GM21381 (cell line): Measurements from ENCODE around the gene PDXDC1.
"Not testable (repeated sequence)": the region's sequence is repeated elsewhere in the genome, so short reads cannot be mapped to it uniquely, and the experiment has no call there.

ENCODE experiments used
- ATAC-seq: cut with Tn5 transposase; IDR thresholded peaks from one replicate; pipeline ENCODE4 v1.9.1; 2021; ENCODE audit warnings: mild to moderate bottlenecking, moderate library complexity; ENCODE audit not compliant: unreplicated experiment

Gene PDXDC1

DNA sequence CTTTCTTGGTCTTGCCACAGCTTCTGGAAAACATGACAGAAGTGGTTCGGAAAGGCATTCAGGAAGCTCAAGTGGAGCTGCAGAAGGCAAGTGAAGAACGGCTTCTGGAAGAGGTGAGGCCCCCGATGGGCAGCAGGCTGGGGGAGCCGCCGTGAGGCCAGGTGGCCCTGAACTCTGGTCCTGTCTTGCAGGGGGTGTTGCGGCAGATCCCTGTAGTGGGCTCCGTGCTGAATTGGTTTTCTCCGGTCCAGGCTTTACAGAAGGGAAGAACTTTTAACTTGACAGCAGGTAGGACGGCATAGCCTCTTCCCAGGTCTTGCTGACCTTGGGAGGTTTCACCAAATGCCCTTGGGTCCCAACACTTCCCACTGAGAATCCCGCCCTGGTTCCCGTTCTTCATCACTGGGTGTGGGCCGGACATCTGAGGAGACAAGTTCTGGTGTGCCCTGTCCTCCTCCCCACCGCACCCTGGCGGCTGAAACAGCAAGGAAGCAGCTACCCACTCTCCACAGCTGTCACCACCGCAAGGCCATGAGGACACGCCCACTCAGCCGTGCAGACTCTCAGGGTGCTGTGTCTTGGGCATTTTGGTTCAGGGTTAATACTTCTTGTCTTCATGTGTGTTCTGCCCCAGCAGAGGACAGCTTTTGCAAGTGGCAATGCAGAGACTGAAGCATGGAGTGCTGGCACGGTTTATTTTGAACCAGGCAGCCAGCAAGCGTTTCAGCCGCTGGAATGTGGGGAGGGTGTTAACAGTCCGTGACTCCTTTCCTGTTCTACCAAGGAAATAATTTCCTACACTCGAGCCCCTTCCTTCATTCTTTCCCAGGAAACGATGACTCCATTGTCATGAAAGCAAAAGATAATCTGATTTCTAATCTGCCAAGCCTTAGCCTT lies 59.7 kb downstream of the PDXDC1 start:
- no peak for ATAC-seq

DNA sequence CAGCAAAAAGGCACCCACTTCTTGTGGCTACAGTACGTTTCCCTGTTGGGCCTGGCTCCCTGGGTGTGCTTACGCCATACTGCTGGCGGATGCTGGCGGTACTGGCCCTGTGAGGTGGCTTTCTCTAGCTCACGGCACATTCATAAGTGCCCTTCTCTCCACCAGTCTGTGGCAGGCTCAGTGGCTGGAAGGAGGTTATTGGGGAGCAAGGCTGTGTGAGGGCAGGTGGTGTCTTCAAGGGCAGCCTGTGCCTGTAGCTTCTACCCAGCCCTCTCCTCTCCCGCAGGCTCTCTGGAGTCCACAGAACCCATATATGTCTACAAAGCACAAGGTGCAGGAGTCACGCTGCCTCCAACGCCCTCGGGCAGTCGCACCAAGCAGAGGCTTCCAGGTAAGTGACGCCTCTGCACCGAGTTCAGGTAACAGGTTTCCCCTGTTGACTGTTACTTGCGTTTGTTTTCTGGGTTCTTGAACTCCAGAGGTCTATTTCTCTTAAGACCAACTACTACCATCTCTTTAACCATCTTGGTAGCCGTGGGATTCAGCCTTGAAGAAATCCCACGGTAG lies 60.4 kb downstream of the PDXDC1 start:
- no peak for ATAC-seq

DNA sequence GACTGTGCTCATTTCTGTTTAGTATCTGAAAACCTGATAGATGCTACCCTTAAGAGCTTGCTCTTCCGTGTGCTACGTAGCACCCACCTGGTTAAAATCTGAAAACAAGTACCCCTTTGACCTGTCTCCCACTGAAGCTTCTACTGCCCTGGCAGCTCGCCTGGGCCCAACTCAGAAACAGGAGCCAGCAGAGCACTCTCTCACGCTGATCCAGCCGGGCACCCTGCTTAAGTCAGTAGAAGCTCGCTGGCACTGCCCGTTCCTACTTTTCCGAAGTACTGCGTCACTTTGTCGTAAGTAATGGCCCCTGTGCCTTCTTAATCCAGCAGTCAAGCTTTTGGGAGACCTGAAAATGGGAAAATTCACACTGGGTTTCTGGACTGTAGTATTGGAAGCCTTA lies 62.2 kb downstream of the PDXDC1 start:
- ATAC-seq: no peak

DNA sequence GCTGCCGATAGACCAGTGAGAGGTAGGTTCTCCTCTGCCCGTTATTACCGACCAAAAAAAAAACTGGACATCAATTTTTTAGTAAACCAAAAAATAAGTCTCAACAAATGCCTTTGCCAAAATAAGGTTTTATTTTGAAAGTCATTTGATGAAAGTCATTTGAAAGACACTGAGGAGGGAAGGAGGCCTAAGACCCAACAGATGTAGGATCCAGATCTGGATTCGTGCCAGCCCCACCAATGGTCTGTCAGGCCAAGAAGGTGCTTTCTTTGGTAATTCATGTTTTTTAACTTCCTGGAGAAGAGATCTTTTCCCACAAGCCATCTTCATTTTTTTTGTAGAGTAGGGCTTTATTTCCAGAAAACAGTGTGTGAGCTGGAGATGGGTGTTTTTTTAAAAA lies 62.9 kb downstream of the PDXDC1 start:
- ATAC-seq: no peak

DNA sequence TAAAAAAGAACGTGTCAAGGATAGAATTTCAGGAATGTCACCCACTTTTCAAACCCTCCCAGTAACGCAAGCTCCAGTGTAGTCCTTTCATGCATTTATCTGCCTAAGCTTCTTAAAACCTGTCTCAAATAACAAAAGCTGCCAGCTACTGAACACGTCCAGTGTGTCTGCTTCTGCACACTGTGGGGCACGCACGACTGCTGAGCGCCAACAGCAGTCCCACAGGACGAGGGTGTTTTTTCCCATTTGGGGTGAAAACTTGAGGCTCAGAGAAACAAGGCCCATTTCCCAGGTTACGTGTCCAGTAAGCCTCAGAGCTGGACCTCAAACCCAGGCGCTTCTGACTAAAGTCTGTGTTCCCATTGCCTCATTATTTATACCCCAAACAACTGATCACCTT lies 63.9 kb downstream of the PDXDC1 start:
- no peak for ATAC-seq

DNA sequence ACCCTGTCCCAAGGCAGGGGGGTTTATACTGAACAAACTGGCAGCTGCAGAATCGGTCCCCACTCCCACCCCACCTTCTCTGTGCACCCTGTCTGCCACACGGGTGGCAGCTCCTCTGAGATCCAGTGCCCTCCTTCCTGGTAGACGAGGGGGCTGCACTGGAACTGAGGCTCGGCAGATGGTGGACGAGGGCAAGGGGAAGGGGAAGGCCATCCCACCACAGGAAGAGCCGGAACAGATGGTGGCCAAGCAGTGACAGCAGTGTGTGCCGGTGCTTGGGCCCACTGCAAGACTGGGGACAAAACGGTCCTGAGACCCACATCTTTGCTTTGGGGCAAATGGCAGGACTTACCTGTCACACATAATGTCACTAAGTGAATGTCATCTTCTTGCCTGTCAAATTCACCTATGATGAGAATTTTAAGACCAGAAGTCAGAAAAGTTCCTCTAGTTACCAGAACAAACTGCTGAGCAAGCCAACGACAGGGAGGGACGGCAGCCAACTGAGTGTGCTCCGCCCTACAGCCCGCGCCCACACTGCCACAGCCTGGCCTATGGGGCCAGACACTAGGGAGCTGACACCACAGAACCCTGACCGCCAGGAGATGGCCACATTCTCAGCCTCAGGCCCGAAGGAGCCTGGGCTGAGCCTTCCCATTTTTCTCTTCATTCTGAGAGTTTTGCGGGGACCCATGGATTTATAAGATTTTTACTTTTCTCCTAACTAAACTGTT lies 66.6 kb downstream of the PDXDC1 start:
- ATAC-seq: no peak

DNA sequence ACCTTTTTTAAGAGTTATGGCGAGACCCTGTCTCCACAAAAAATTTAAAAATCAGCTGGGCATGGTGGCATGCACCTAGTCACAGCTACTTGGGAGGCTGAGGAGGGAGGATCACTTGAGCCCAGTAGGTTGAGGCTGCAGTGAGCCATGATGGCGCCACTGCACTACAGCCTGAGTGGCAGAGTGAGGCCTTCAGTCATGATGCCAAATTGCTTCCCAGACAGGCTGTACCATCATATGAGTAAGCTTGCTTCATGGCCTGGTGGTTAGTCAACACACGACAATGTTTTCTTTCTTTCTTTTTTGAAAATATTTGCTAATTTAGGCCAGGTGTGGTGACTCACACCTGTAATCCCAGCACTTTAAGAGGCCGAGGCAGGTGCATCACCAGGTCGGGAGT lies 68.5 kb downstream of the PDXDC1 start:
- ATAC-seq: no peak

DNA sequence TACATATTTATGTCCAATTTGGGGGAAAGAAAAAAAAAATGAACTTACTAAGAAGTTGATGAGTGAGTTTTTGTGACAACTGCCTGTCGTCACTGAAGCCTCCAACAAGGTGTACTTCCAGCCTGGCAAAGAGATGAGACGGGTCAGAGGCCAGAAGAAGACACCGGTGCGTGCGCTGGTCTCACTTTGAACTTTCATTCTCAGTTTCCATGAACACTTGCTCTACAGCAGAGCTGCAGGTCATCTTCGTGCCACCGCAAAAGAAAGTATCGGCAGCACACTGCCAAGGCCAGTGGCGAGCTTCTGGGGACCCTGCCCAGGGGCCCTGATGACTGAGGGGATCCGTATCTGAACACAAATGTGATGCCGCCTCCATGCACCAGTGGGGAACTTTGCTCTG lies 69.5 kb downstream of the PDXDC1 start:
- no peak for ATAC-seq

DNA sequence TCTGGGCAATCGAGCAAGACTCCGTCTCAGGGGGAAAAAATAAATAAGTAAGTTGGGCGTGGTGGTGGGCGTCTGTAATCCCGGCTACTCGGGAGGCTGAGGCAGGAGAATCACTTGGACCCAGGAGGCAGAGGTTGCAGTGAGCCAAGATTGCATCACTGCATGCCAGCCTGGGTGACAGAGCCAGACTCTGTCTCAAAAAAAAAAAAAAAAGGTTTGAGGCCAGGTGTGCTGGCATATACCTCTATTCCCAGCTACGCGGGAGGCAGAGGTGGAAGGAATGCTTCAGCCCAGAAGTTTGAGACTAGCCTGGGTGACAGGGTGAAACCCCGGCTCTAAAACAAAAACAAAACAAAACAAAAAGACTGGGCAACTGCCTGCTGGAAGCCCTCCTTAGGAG lies 70.4 kb downstream of the PDXDC1 start:
- ATAC-seq: not testable (repeated sequence)

DNA sequence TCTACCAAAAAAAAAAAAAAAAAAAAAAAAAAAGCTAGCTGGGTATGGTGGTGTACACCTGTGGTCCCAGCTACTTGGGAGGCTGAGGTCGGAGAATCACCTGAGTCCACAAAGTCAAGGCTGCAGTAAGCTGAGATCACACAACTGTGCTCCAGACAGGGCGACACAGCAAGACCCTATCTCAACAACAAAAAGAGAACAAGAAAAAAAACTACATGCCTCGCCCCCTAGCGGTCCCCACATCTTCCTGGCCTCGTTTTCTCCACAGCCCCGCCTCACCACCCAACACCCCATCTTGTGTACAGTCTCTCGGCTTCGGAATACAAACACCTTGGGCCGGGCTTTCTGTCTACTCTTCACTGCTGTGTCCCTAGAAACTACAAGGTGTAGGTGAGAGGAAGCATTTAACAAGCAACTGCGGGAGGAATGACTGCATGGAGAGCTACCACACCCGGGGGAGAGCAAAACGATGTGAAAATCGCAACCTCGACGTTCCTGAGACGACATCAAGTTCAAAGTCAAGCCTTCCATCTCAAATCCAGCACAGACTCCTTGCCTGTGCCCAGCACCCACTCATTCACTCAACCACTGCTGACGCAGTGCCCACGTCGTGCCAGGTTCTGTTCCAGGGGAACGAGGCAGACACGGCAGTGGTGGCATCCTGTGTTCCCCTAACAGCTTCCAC lies 72.0 kb downstream of the PDXDC1 start:
- no peak for ATAC-seq

DNA sequence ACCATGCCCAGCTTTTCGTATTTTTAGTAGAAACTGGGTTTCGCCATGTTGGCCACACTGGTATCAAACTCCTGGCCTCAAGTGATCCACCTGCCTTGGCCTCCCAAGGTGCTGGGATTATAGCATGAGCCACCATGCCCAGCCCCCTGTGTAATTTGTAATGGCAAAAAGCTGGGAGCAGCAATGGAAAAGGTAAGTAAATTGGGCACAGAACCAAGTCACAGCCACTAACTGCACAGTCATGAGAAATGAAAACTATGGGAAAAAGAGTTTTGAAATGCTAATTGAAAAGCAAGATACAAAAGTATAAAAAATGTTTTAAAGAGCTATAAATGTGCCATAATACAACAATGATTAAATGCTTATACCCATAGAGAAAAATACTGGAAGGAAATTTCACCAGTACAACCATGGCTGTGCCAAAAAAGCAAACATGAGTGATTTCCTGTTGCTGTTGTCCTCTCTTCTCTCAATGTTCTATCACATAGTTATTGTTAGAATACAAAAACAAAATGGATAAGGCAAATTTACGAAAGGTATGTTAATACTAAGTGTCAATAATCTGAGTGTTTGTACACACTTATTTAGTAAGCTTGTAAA lies 74.9 kb downstream of the PDXDC1 start:
- ATAC-seq: no peak

DNA sequence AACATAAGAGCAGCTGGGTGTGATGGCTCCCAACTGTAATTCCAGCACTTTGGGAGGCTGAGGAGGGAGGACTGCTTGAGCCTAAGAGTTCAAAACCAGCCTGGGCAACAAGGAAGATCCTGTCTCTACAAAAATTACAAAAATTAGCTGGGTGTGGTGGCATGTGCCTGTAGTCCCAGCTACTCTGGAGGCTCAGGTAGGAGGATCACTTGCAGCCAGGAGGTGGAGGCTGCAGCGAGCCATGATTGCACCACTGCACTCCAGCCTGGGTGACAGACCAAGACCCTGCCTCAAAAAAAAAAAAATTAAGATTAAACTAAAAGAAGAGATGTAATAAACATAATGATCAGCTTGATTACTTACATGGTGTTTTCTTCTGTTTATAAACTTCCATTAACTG lies 75.6 kb downstream of the PDXDC1 start:
- not testable (repeated sequence) for ATAC-seq

DNA sequence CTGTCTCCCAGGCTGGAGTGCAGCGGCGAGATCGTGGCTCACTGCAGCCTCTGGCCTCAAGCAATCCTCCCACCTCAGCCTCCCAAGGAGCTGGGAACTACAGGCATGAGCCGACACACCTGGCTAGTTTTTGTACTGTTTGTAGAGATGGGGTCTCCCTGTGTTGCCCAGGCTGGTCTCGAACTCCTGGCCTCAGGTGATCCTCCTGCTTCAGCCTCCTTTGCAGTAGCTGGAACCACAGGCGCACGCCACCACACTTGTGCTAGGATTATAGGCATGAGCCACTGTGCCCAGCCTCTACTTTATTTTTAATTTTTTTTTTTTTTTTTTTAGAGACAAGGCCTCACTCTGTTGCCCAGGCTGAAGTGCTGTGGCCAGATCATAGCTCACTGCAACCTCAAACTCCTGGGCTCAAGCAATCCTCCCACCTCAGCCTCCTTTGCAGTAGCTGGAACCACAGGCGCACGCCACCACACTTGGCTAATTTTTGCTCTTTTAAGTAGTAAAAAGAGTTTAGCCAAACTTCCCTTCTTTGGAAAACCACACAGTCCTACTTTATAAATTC lies 76.6 kb downstream of the PDXDC1 start:
- no peak for ATAC-seq

DNA sequence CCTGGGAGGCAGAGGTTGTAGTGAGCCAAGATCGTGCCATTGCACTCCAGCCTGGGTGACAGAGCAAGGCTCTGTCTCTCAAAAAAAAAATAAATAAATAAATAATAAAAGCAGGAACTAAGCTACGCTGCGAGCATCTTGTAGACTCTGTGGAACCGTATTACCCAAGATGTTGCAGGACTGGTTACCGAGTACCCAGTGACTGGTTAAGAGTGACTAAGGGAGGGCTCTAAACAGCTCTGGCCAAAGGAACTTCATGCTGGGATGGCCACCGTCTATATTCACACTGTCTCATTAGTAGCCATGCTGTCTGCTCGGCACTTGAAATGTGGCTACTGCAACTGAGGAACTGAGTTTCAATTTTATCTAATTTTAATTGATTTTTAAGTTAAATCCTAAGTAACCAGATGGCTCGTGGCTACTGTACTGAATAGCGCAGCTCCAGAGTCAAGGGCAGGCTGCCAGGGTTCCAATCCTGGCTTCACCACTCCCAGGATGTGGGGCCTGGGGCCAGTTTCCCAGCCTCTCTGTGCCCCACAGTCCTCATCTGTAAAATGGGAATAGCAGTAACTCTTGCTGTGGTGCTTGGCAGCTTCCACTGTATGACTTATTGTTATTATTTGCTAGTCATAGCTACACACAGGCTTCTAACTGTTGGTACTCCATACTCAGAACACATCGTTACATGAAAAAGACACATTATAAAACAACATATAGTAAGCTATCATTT lies 78.1 kb downstream of the PDXDC1 start:
- no peak for ATAC-seq

DNA sequence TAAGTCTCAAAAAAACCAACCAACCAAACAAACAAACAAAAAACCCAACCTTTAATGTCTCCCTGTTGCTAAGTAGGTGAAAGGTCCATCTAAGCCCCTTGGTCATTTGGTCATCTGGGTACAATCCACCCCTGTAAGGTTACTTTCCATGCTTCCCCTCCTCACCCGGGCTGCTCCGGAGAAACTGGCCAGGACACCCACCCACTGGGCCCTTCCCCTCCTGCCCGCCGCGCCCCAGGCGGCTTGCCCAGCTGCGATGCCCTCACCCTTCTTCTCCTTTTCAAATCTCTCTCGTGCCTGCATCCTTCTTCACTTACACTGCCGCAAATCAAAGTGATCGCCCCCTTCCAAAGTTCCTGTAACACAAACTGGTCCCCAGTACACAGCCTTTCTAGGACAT lies 79.1 kb downstream of the PDXDC1 start:
- ATAC-seq: no peak

DNA sequence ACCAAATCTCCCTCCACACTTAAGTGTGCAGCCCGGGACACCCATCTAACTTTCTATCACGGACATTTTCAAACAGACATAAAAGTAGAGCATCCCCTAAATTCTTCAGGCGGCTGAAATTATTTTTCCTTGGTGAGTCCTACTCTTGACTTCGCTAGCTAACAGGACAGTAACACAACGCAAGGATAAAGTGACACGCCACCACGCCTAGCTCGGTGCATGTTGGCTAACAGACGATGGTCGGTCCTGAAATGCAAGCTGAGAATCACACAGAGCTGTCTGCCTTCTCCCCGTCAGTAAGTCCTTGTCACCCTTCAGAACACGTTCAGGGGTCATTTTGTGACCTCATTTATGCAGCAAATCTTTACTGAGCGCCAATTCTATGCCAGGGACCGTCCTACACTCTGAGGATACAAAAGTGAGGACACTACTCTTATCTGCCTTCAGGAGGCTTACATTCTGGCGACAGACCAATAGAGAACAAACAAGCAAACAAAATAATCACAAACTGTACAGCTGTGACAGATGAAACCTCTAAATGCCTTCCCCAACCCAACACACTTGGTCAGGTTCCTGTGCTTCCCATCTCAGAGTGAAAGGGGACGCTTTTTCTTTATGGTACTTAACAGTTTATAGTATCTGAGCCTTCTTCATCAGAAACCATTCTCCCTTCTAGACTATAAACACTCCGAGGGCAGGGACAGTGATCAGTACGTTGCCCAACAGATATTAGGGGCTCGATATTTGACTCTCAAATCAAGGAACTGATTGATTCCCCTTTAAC lies 79.7 kb downstream of the PDXDC1 start:
- no peak for ATAC-seq

DNA sequence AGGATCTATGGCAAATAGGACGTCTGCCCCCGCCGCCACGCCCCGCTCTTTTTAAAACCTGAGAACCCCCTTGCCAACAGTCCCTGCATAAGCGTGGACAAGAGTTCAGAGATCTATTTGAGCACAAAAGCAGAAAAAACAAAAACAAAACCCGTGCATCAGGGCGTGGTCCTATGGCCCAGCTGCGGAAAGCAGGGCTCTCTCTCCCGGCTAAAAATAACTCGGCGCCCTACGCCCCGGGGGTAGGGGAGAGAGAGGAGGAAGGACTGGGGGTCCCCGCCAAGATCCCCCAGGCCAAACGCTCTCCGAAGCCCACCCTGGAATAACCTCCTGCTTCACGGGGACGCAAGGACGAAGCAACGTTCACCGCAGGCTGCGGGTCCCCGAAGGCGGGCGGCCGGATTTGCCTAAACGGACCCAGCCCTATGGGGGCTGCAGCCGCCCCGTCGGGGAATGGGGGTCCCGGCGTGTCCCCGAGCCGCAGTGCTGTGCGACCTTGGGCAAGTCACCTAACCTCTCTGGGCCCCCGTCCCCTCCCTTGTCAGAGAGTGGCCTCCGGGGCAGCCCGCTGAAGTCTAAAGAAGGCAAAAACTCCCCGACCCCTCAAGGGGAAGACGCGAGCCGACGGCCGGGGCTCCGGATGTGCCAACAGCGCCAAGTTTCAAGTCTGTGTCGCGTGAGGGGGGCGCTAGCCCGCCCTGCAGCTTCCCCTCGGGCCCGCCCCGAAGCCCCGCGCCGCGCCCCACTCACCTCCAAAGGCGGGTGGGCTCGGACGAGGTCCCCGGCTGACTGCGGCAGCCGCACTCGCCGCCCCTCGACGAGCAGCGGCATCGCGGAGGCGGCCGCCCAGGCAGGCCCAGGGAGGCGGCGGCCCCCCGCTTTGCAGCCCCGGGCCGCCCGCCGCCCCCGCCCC lies 80.6 kb downstream of the PDXDC1 start:
- ATAC-seq: peak; percentile 51
